KMS-11 (cell line): ENCODE results near the gene AXL.

Experiments
- H2AFZ ChIP-seq: fragments of 200-600 bp; sonication (generic); 2 replicates; pipeline ENCODE4 v1.6.1; 2016; ENCODE audit warnings: antibody characterized with exemption, mixed run types, low read depth
- H3K27ac ChIP-seq: fragments of 200-600 bp; sonication (generic); 2 replicates; pipeline ENCODE4 v1.6.1; 2016; ENCODE audit warnings: mild to moderate bottlenecking, mixed run types
- H3K27me3 ChIP-seq: fragments of 200-600 bp; sonication (generic); 2 replicates; pipeline ENCODE4 v1.6.1; 2017; ENCODE audit warnings: mild to moderate bottlenecking, low read depth, mixed run types, moderate library complexity; ENCODE audit not compliant: insufficient read depth
- H3K36me3 ChIP-seq: fragments of 200-600 bp; sonication (generic); 2 replicates; pipeline ENCODE4 v1.6.1; 2017; ENCODE audit warnings: mild to moderate bottlenecking, mixed run types; ENCODE audit not compliant: insufficient read depth
- H3K4me1 ChIP-seq: fragments of 200-600 bp; sonication (generic); 2 replicates; pipeline ENCODE4 v1.6.1; 2016; ENCODE audit warnings: mild to moderate bottlenecking, low read depth, mixed run types; ENCODE audit not compliant: poor library complexity, severe bottlenecking
- H3K4me2 ChIP-seq: fragments of 200-600 bp; sonication (generic); 2 replicates; pipeline ENCODE4 v1.7.0; 2016; ENCODE audit warnings: mild to moderate bottlenecking, mixed run types
- H3K4me3 ChIP-seq: fragments of 200-600 bp; sonication (generic); IDR thresholded peaks from 2 replicates; pipeline ENCODE4 v1.6.1; 2017; ENCODE audit warnings: low read depth, low read length, mixed read lengths; ENCODE audit not compliant: insufficient read depth
- H3K79me2 ChIP-seq: fragments of 200-600 bp; sonication (generic); 2 replicates; pipeline ENCODE4 v1.6.1; 2016; ENCODE audit warnings: low read depth, mixed run types; ENCODE audit not compliant: insufficient read depth
- H3K9ac ChIP-seq: fragments of 200-600 bp; sonication (generic); 2 replicates; pipeline ENCODE4 v1.6.1; 2016; ENCODE audit warnings: mild to moderate bottlenecking, mixed run types
- H4K20me1 ChIP-seq: fragments of 200-600 bp; sonication (generic); 2 replicates; pipeline ENCODE4 v1.6.1; 2016; ENCODE audit warnings: mild to moderate bottlenecking, mixed run types; ENCODE audit not compliant: insufficient read depth
- TF ChIP-seq, protein P1 (sequence below): fragments of 200-600 bp; sonication (generic); conservative IDR thresholded peaks from 2 replicates; pipeline ENCODE4 v1.6.1; 2017; ENCODE audit warnings: low read depth, mild to moderate bottlenecking, antibody characterized with exemption, low read length, moderate library complexity, mixed read lengths

The AXL gene

DNA sequence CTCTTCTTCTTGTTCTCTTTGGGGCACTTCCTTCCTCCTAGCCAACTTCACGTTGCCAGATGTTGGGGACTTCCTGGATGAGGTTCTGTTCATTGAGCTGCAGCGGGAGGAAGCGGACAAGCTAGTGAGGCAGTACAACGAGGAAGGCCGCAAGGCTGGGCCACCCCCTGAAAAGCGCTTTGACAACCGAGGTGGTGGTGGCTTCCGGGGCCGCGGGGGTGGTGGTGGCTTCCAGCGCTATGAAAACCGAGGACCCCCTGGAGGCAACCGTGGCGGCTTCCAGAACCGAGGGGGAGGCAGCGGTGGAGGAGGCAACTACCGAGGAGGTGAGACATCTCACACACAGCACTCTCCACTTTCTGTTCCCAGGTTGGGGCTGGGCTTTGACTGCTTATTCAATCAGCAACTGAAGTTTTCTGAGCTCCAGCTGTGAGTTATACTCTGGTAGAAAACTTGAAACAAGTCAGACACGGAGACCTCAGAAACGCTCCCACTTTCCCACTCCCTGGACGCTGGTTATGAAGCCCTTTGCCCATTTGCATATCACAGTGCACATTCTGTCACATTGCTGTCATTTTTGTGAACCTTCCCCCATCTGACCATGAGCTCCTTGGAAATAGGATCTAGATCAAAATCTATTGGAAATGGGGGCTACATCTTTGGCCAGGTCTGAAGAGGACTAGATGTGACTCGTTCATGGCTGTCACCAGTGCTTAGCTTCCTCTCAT lies 83.8 kb downstream of the AXL start:
- Histone ChIP-seq H3K27me3 (no peaks in the 10 kb centered on the region), H3K79me2 (peaks cover 9% of the 10 kb centered on the region; the same call in 1 of the 2 replicates), H3K4me1 (peaks cover 53% of the 10 kb centered on the region), H3K9ac (no peak overlapping the region), H3K36me3 (peaks cover 8% of the 10 kb centered on the region; the same call in 1 of the 2 replicates), H3K27ac (no peak overlapping the region), H2AFZ (no peak overlapping the region), H3K4me3 (no peak overlapping the region), H4K20me1 (0 out of 2 replicates have a peak, but pooled peaks cover 3% of the 10 kb centered on the region), H3K4me2 (no peak overlapping the region)
- TF ChIP-seq, protein P1, sequence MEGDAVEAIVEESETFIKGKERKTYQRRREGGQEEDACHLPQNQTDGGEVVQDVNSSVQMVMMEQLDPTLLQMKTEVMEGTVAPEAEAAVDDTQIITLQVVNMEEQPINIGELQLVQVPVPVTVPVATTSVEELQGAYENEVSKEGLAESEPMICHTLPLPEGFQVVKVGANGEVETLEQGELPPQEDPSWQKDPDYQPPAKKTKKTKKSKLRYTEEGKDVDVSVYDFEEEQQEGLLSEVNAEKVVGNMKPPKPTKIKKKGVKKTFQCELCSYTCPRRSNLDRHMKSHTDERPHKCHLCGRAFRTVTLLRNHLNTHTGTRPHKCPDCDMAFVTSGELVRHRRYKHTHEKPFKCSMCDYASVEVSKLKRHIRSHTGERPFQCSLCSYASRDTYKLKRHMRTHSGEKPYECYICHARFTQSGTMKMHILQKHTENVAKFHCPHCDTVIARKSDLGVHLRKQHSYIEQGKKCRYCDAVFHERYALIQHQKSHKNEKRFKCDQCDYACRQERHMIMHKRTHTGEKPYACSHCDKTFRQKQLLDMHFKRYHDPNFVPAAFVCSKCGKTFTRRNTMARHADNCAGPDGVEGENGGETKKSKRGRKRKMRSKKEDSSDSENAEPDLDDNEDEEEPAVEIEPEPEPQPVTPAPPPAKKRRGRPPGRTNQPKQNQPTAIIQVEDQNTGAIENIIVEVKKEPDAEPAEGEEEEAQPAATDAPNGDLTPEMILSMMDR = no peak

DNA sequence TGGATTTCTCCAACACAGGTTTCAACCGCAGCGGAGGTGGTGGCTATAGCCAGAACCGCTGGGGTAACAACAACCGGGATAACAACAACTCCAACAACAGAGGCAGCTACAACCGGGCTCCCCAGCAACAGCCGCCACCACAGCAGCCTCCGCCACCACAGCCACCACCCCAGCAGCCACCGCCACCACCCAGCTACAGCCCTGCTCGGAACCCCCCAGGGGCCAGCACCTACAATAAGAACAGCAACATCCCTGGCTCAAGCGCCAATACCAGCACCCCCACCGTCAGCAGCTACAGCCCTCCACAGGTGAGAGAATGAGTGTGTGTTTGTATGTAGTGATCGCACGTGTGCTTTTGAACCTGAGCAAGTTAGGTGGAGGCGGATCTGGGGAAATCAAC lies 84.9 kb downstream of the AXL start:
- no peak overlapping the region for H3K9ac ChIP-seq
- H3K4me2 ChIP-seq = no peak overlapping the region
- no peaks in the 10 kb centered on the region for H4K20me1 ChIP-seq
- no peak overlapping the region for H2AFZ ChIP-seq
- TF ChIP-seq, protein P1 = no peak
- H3K79me2 ChIP-seq = peaks cover 5% of the 10 kb centered on the region; the same call in 1 of the 2 replicates
- peaks cover 53% of the 10 kb centered on the region for H3K4me1 ChIP-seq
- no peak overlapping the region for H3K4me3 ChIP-seq
- no peak overlapping the region for H3K27ac ChIP-seq
- H3K36me3 ChIP-seq = peaks cover 8% of the 10 kb centered on the region; the same call in 1 of the 2 replicates
- H3K27me3 ChIP-seq = no peaks in the 10 kb centered on the region

DNA sequence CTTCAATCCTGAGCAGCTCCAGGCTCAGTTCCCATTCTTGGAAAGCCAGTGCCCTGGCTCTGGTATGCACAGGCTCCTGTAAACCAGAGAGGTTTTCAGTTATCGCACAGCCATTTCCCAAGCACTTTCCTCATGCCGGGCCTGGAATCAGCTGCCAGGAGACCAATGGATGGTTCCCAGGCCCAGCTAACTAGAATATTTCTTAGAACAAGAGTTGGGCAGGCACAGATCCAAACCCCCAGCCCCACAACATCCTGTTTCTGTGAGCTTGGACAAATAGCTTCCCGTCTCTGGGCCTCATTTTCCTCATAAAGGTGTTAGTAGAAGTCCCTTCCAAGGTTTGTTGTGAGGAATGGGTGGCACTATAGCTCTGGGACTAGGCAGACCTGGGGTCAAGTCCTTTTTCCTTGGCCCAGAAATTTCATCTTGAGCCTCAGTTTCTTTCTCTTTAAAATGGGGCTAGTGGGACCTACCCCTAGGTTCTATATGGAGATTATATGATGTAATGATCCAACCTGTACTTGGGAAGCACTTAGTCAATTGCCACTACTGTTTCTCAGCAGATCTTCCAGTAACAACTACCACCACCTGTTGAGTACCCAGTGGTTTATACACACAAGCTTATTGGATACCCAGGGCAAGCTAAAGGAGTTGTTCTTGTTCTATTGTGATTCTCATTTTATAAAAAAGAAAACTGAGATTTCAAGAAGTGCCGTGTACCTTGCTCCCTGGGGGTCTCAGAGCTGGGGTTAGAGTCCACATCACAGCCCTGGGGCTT lies 85.9 kb downstream of the AXL start:
- no peak overlapping the region for H2AFZ ChIP-seq
- no peak overlapping the region for H3K9ac ChIP-seq
- peak overlapping the region; percentile 0; the same call in 1 of the 2 replicates for H3K27ac ChIP-seq
- no peak overlapping the region for H3K4me2 ChIP-seq
- no peak overlapping the region for H3K4me3 ChIP-seq
- TF ChIP-seq, protein P1 = no peak
- H3K27me3 ChIP-seq = no peaks in the 10 kb centered on the region
- H4K20me1 ChIP-seq = no peaks in the 10 kb centered on the region
- H3K79me2 ChIP-seq = no peaks in the 10 kb centered on the region
- peaks cover 51% of the 10 kb centered on the region for H3K4me1 ChIP-seq
- peaks cover 8% of the 10 kb centered on the region; the same call in 1 of the 2 replicates for H3K36me3 ChIP-seq

DNA sequence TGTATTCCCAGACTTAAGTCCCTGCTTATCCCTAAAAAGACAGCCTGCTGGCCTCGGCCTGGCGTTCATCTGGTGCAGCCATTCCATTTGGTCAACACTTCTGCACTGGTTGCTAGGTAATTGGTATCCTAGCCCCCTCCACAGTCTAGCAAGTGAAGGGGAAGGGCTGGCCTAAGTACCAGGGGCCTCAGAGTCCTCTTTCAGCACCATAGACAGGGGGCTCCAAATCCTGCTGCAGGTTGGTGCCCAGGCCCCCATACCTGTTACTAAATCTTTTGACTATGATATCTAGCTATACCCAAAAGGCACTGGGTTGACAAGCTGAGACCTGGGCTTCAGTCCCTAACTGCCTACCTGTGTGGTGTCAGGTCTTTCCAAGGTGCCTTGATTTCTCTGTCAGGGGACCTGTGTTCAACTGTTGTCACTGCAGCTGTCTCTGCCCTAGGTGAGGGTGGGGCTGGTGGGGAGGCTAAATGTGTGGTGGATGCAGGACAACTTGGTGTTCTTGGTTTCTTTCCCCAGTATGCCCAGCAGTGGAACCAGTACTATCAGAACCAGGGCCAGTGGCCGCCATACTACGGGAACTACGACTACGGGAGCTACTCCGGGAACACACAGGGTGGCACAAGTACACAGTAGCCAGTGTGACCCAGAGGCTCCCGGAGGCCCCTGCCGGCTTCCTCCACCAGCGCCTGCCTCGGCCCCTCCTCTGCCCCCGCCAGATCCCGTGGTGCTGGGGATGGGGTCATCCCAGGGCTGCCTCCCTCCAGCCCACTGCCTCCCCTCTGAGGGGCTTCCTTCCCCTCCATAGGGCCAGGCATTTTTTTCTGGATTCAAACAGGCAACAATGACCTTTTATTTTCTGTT lies 87.1 kb downstream of the AXL start:
- TF ChIP-seq, protein P1 = no peak
- peaks cover 48% of the 10 kb centered on the region for H3K4me1 ChIP-seq
- H2AFZ ChIP-seq = no peak overlapping the region
- H3K9ac ChIP-seq = peak overlapping the region; percentile 2; the same call in 1 of the 2 replicates
- peaks cover 8% of the 10 kb centered on the region; the same call in 1 of the 2 replicates for H3K36me3 ChIP-seq
- H3K27me3 ChIP-seq = no peaks in the 10 kb centered on the region
- no peaks in the 10 kb centered on the region for H4K20me1 ChIP-seq
- H3K4me2 ChIP-seq = no peak overlapping the region; the same call in 1 of the 2 replicates
- H3K27ac ChIP-seq = peak overlapping the region; percentile 95; the same call in 1 of the 2 replicates
- H3K4me3 ChIP-seq = no peak overlapping the region
- peaks cover 6% of the 10 kb centered on the region for H3K79me2 ChIP-seq
